Ammon's horn (tissue), 1 donor: ENCODE data around the gene COL26A1.

Experiments used
- DNase-seq: peaks from one replicate; pipeline ENCODE4 v3.0.0-alpha.2; 2016; ENCODE audit warnings: low spot score

The COL26A1 gene

GRCh38 chr7:101373812-101374614 is 11.3 kb downstream of the COL26A1 start:
- no peak for DNase-seq

GRCh38 chr7:101374990-101375389 is 12.3 kb downstream of the COL26A1 start:
- no peak for DNase-seq

- no peak for DNase-seq
These were observed 13.9 kb downstream of the COL26A1 start for GRCh38 chr7:101376601-101377000.

- no peak for DNase-seq
These were observed 14.6 kb downstream of the COL26A1 start for GRCh38 chr7:101377189-101377736.

GRCh38 chr7:101378751-101379174 is 16.1 kb downstream of the COL26A1 start:
- DNase-seq: no peak

- no peak for DNase-seq
These were observed 16.6 kb downstream of the COL26A1 start for GRCh38 chr7:101379302-101379701.

- DNase-seq: no peak
These were observed 19.0 kb downstream of the COL26A1 start for GRCh38 chr7:101381549-101382111.

- DNase-seq: no peak
These were observed 20.3 kb downstream of the COL26A1 start for GRCh38 chr7:101382937-101383336.

GRCh38 chr7:101386177-101386557 is 23.5 kb downstream of the COL26A1 start:
- no peak for DNase-seq

- DNase-seq: no peak
These were observed 24.0 kb downstream of the COL26A1 start for GRCh38 chr7:101386558-101387231.

- no peak for DNase-seq
These were observed 28.2 kb downstream of the COL26A1 start for GRCh38 chr7:101390901-101391301.

- DNase-seq: no peak
These were observed 29.3 kb downstream of the COL26A1 start for GRCh38 chr7:101391991-101392390.

- no peak for DNase-seq
These were observed 31.2 kb downstream of the COL26A1 start for GRCh38 chr7:101393865-101394264.

- no peak for DNase-seq
These were observed 32.7 kb downstream of the COL26A1 start for GRCh38 chr7:101395376-101395775.

GRCh38 chr7:101397243-101397642 is 34.6 kb downstream of the COL26A1 start:
- DNase-seq: no peak

GRCh38 chr7:101397770-101398324 is 35.2 kb downstream of the COL26A1 start:
- no peak for DNase-seq

- no peak for DNase-seq
These were observed 36.0 kb downstream of the COL26A1 start for GRCh38 chr7:101398396-101399289.

GRCh38 chr7:101399759-101400158 is 37.1 kb downstream of the COL26A1 start:
- DNase-seq: peak; percentile 28

- DNase-seq: no peak
These were observed 38.1 kb downstream of the COL26A1 start for GRCh38 chr7:101400751-101401150.

GRCh38 chr7:101401390-101402080 is 38.9 kb downstream of the COL26A1 start:
- no peak for DNase-seq
